ENCODE results near the gene ITGB5. TPM values are rescaled to one million over a fixed set of nuclear protein-coding genes. Genes with fewer than 3 reads are reported as not detected.

ITGB5 gene
- total RNA-seq, 4 donors from 2014 or later, result 159 to 397 (median 245) TPM

DNA sequence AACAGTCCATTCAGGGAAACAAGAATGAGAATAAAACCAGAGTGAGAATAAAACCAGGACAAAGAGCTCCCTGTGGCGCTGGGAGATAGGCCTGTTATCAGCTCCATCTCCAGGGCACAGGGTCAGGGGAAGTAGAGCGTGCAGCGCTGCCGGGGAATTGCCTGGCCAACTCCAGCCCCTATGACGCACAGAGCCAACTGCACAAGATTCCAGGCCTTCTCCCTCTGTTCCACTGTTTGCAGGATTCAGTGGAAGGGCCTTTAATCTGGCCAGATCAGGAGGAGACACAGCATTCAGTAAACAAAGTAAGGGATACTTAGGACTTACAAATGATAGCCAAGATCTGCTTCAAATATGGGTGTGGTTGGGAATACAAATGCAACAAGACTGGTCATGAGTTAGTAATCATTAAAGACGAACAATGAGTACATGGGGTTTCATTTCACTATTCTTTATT, 49.4 kb downstream of the ITGB5 start:
- no peaks in the 10 kb centered on the region for H3K27me3 ChIP-seq
- DNase-seq (ENCODE audit: low spot score in 2 of 2), result peak in 1 of 2 donors; percentile 80

DNA sequence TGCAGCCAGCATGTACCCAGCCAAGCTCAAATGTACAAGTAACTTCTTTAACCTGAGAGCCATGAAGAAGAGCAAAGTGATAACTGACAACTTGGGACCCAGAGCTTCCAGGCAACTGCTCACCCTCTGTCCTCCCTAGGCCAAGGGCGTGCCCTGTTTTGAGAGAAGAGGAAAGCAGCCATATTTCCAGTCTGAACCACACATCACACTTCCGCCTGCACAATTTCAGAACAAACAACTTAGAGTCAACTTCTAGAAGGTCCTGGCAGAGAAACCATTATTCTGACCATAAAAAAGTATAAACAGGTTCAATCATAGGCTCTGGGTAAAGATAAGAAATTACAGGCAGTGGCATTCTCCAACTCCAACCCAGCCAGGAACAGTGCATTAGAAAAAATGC, 50.1 kb downstream of the ITGB5 start:
- 46% methylated on average over 2 of the region's 2 CpGs for WGBS
- no peak for DNase-seq (ENCODE audit: low spot score in 2 of 2)
- no peak for TF ChIP-seq POLR2A (IDR thresholded peaks at IDR 0.05)
- TF ChIP-seq, protein P1, sequence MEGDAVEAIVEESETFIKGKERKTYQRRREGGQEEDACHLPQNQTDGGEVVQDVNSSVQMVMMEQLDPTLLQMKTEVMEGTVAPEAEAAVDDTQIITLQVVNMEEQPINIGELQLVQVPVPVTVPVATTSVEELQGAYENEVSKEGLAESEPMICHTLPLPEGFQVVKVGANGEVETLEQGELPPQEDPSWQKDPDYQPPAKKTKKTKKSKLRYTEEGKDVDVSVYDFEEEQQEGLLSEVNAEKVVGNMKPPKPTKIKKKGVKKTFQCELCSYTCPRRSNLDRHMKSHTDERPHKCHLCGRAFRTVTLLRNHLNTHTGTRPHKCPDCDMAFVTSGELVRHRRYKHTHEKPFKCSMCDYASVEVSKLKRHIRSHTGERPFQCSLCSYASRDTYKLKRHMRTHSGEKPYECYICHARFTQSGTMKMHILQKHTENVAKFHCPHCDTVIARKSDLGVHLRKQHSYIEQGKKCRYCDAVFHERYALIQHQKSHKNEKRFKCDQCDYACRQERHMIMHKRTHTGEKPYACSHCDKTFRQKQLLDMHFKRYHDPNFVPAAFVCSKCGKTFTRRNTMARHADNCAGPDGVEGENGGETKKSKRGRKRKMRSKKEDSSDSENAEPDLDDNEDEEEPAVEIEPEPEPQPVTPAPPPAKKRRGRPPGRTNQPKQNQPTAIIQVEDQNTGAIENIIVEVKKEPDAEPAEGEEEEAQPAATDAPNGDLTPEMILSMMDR (IDR thresholded peaks at IDR 0.05), result no peak
- no peak for TF ChIP-seq EP300 (IDR thresholded peaks at IDR 0.05)
- no peak for TF ChIP-seq POLR2AphosphoS5 (IDR thresholded peaks at IDR 0.05)

More for the DNA sequence above, 49.4 kb downstream of the ITGB5 start:
- H3K4me1 ChIP-seq, result peaks cover 65% of the 10 kb centered on the region
- peak overlapping the region; percentile 89 for H3K27ac ChIP-seq
- no peaks in the 10 kb centered on the region for H3K9me3 ChIP-seq
- no peak for TF ChIP-seq POLR2A (IDR thresholded peaks at IDR 0.05)
- TF ChIP-seq, protein P1 (IDR thresholded peaks at IDR 0.05), result no peak
- TF ChIP-seq EP300 (IDR thresholded peaks at IDR 0.05), result no peak
- TF ChIP-seq POLR2AphosphoS5 (IDR thresholded peaks at IDR 0.05), result peak in 2 of 3 donors; percentile 37 to 57
- H3K36me3 ChIP-seq, result peaks cover 26% of the 10 kb centered on the region
- H3K4me3 ChIP-seq, result no peak overlapping the region
- WGBS, result 21% methylated on average over 6 of the region's 6 CpGs

DNA sequence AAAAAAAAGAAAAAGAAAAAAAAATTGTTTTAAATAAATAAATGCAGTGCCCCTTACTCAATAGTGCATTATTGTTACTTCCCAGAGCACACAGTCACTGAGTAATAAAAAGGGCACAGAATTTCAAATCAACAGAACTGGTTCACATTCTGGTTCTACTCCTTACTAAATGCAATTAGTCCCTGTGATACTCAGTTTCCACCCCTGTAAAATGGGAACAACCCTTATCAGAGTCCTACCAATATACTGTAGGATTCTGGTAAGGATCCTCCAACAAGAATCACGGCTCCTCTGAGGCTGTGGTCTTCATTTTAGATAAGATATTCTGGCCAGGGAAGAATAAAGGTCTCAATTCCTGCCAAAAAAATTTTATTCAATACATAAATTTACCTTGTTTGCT, 50.7 kb downstream of the ITGB5 start:
- TF ChIP-seq EP300 (IDR thresholded peaks at IDR 0.05) (no peak), POLR2AphosphoS5 (IDR thresholded peaks at IDR 0.05) (no peak), POLR2A (IDR thresholded peaks at IDR 0.05) (no peak)
- TF ChIP-seq, protein P1 (IDR thresholded peaks at IDR 0.05), result no peak
- Histone ChIP-seq H3K4me3 (no peak overlapping the region), H3K27ac (peak overlapping the region; percentile 89), H3K9me3 (no peaks in the 10 kb centered on the region), H3K27me3 (no peaks in the 10 kb centered on the region), H3K36me3 (peaks cover 16% of the 10 kb centered on the region), H3K4me1 (peaks cover 74% of the 10 kb centered on the region)
- no peak for DNase-seq (ENCODE audit: low spot score in 2 of 2)
- 87% methylated on average over 1 of the region's 1 CpG for WGBS

More for the DNA sequence above, 50.1 kb downstream of the ITGB5 start:
- Histone ChIP-seq H3K4me3 (no peak overlapping the region), H3K9me3 (no peaks in the 10 kb centered on the region), H3K27me3 (no peaks in the 10 kb centered on the region), H3K4me1 (peaks cover 68% of the 10 kb centered on the region), H3K27ac (peak overlapping the region; percentile 89), H3K36me3 (peaks cover 20% of the 10 kb centered on the region)

DNA sequence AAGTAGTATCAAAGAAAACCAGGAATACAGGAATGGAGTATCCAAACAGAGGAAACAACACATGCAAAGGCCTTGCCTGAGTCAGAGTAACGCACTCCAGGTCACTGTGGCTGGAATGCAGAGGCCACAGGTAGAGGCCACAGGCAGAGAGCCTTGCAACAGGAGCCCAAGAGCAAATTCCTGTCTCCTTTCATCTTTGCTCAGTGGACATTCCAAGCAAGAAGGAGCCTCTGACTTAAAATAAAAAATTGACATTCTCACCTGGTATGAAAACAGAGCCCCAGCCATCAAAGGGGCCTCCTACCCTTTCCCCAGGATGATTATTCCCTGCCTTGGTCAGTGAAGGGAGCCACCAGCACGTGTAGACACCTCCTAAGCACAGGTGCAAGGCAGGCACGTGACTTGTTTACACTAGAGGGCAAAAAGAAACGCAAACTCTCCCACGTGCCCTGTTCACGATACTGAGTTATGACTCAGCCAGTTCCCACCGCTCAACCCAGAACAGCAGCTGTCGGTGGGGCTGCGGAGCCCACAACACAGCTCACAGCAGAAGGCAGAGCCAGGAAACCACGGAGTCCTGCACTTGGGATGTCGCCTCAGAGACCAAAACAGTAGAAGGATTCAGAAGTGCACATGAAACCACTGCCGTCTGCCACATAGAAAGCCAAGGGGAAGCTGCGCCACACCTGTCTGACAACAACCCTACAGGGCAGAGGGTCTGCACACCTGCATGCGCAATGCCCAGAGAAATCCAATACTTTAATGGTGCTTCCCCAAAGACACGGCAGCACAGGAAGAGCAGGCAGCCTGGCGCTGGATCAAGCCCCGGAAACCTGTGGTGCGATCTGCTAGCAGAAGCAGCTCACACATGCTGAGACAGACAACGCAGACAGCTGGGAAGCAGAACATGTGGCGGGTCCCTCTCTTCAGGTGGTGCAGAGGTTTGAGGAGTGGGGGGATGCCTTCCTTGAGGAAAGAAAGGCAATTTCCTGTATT, 52.1 kb downstream of the ITGB5 start:
- Histone ChIP-seq H3K9me3 (no peaks in the 10 kb centered on the region), H3K4me1 (peaks cover 80% of the 10 kb centered on the region), H3K36me3 (peaks cover 4% of the 10 kb centered on the region), H3K27me3 (no peaks in the 10 kb centered on the region), H3K27ac (peak overlapping the region; percentile 89), H3K4me3 (peak overlapping the region; percentile 27)
- peak in 1 of 2 donors; percentile 68 for DNase-seq (ENCODE audit: low spot score in 2 of 2)
- TF ChIP-seq, protein P1 (IDR thresholded peaks at IDR 0.05), result no peak
- TF ChIP-seq POLR2AphosphoS5 (IDR thresholded peaks at IDR 0.05), result peak in 1 of 3 donors; percentile 28
- WGBS, result 35% methylated on average over 16 of the region's 20 CpGs

DNA sequence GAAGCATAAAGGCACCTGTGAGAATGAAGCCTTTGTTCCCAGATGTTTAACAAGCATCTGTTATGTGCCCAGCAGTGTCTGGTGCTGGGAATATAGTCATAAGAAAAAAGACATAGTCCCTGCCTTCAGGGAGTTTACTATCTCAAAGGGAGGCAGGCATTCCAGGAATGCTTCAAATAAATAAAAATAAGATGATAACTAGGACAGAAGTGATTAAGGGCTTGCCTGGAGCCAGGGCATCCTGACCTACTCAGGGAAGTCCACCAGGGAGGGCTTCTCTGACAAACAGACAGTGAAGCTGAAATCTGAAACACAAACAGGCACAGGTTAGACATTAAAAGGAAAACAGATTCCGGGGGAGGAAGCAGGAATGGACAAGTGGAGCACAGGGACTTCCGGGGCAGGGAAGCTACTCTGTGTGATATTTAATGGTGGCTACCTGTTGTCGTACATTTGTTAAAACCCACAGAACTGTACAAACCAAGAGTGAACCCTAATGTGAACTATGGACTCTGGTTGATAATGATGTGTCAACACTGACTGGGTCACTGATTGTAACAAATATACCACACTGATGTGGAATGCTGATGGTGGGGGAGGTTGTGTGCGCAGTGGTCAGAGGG, 53.3 kb downstream of the ITGB5 start:
- peaks cover 89% of the 10 kb centered on the region for H3K4me1 ChIP-seq
- no peaks in the 10 kb centered on the region for H3K36me3 ChIP-seq
- no peaks in the 10 kb centered on the region for H3K9me3 ChIP-seq
- no peak overlapping the region for H3K4me3 ChIP-seq
- TF ChIP-seq, protein P1 (IDR thresholded peaks at IDR 0.05), result no peak
- no peak for TF ChIP-seq POLR2AphosphoS5 (IDR thresholded peaks at IDR 0.05)
- no peak for TF ChIP-seq POLR2A (IDR thresholded peaks at IDR 0.05)
- no peak for TF ChIP-seq EP300 (IDR thresholded peaks at IDR 0.05)
- no peaks in the 10 kb centered on the region for H3K27me3 ChIP-seq
- H3K27ac ChIP-seq, result peak overlapping the region; percentile 89
- WGBS, result 92% methylated on average over 4 of the region's 4 CpGs
- DNase-seq (ENCODE audit: low spot score in 2 of 2), result no peak

All from suprapubic skin (tissue), 4 donors.